Urothelium cell line (cell line): ENCODE measurements around the gene SFSWAP.
A peak's percentile ranks its signal among the peaks of the same experiment; 100 is the strongest.
"Not testable (repeated sequence)": the region's sequence is repeated elsewhere in the genome, so short reads cannot be mapped to it uniquely, and the experiment has no call there.

ENCODE experiments used
- DNase-seq: peaks from one replicate; pipeline ENCODE4 v3.0.0; 2011; ENCODE audit warnings: low spot score, mixed read lengths
- FAIRE-seq: peaks from 2 replicates; lab custom pipeline; 2011; peaks lifted over from hg19 to GRCh38; lab: Jason Lieb, UNC

Gene SFSWAP

GRCh38 chr12:131679186-131679585, 31.7 kb upstream of the SFSWAP start:
- FAIRE-seq, result peak; percentile 42
- not testable (repeated sequence) for DNase-seq

- not testable (repeated sequence) for DNase-seq, FAIRE-seq
Observed at GRCh38 chr12:131679816-131680215, 31.1 kb upstream of the SFSWAP start.

- not testable (repeated sequence) for FAIRE-seq
Observed at GRCh38 chr12:131680392-131681256, 30.3 kb upstream of the SFSWAP start.

GRCh38 chr12:131681257-131681620, 29.7 kb upstream of the SFSWAP start:
- FAIRE-seq, result no peak
- DNase-seq, result no peak

More at GRCh38 chr12:131680392-131681256, 30.3 kb upstream of the SFSWAP start:
- DNase-seq, result not testable (repeated sequence)

DNA sequence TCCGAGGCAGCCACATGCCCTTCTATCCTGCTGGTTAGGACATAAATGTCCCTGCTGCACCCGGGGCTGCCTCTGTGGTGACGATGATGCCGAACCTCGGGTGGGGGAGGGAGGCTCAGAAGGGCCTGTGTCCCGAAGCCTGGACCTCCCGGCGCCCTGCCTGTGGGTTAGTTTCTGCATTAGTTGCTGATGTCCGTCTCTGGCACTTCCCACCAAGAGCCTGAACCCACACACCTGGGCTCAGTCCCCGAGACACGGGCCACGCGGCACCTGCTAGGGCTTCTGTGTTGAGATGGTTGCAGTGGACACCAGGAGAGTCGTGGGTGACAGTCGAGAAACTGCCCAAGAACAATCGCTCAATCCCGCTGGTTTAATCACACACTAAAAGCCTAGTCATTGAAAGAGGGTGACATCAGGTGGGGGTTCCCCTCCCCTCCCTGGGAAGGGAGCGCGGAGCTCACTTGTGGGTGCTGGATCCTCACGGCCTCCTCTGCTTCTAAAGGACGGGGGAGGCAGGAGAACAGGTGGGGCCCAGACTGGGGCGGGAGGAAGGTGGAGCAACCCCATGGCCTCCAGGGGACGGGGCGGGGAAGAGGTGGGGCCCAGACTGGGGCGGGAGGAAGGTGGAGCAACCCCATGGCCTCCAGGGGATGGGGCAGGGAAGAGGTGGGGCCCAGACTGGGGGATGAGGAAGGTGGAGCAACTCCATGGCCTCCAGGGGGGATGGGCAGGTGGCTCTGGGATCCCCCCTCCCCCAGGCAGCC, 29.0 kb upstream of the SFSWAP start:
- FAIRE-seq, DNase-seq: not testable (repeated sequence)

DNA sequence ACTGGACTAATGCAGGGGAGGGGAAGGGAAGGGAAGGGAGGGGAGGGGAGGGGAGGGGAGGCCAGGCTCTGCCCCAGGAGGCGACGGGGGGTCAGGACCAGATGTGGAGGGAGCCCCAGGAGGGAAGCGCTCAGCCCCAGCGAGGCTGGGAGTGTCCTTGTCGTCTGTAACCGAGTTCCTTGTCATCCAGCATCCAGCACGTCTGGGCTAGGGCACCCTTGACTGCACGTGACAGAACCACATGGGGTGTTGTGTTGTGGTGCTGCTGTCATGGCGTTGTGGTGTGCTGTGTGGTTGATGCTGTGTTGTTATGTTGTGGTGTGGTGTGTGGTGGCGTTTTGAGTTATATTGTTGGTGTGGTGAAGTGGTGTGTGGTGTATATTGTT, 28.4 kb upstream of the SFSWAP start:
- DNase-seq (no peak), FAIRE-seq (no peak)

GRCh38 chr12:131683266-131684014, 27.4 kb upstream of the SFSWAP start:
- no peak for DNase-seq
- no peak for FAIRE-seq

DNA sequence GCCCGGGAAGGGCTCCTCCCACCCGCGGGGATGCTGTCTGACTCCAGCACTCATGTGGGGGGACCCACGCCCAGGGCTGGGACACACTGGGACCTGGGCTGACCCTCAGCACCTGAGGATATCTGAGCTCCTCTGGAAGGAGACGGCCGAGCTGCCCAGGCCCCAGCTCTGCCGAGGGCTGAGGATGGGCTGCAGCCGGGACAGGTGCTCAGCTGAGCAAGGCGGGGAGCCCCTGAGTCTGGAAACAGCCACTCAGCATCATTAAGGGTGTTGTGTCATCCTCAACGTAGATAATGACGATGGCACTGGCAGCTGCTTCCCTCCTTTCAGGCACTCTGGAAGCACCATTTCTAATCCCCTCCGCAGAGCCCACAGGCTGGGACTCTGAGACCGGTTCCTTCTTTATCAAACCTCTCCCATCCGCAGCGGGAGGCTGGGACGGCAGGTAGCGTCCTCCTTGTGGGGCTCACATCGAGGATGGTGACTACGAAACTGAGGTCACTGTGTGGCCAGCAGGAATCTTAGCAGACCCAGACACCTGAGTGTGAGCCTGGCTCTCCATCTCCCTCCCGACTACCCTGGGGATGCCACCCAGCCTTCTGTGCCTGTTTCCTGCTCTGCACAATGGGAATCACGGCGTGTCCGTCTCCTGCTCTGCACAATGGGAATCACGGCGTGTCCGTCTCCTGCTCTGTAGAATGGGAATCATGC, 26.7 kb upstream of the SFSWAP start:
- FAIRE-seq, result no peak

GRCh38 chr12:131687346-131688125, 23.4 kb upstream of the SFSWAP start:
- FAIRE-seq, result no peak
- DNase-seq, result no peak

More for the DNA sequence above, 26.7 kb upstream of the SFSWAP start:
- no peak for DNase-seq

- FAIRE-seq (peak; percentile 52), DNase-seq (no peak)
Observed at GRCh38 chr12:131688131-131688844, 22.6 kb upstream of the SFSWAP start.

GRCh38 chr12:131688845-131689154, 22.1 kb upstream of the SFSWAP start:
- no peak for FAIRE-seq

DNA sequence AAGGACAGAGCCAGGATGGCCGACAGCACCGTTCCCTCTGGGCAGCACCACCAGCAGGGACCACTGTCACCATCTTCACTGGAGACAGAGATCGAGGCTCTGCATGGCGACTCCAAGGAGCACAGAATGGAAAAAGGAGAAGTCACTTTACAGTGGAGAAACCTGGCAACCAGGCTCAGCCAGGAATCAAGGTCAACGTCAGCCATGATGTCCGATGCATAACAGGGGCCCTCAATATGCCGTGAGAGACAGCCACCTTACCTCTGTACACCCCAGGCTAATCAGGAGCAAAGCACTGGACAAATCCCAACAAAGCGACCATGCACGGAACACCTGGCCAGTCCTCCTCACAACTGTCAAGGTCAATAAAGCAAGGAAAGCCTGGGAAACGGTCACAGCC, 20.6 kb upstream of the SFSWAP start:
- FAIRE-seq (no peak), DNase-seq (no peak)

More at GRCh38 chr12:131688845-131689154, 22.1 kb upstream of the SFSWAP start:
- no peak for DNase-seq

DNA sequence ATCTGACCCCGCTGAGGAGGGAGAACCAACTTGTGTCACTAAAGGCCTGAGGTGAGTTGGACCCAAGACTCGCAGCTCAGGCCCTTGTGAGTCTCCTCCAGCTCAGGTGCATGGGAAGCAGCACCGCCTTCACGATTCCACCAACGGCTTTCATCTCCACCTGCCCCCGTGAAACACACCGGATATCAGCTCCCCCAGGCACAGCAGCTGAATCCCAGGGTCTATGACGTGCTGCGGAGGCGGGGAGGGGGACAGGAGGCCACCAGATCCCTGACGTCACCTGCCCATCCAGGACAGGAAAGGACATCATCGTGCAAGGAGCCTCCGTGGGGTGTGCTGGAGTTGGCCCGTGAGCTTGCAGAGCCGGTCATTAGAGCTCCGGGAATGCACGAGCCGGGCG, 18.5 kb upstream of the SFSWAP start:
- FAIRE-seq, result no peak
- DNase-seq, result no peak

GRCh38 chr12:131693149-131693548, 17.7 kb upstream of the SFSWAP start:
- no peak for FAIRE-seq
- DNase-seq, result no peak

- FAIRE-seq (no peak), DNase-seq (no peak)
Observed at GRCh38 chr12:131694116-131694838, 16.6 kb upstream of the SFSWAP start.

GRCh38 chr12:131695968-131696367, 14.9 kb upstream of the SFSWAP start:
- no peak for DNase-seq
- FAIRE-seq, result no peak

DNA sequence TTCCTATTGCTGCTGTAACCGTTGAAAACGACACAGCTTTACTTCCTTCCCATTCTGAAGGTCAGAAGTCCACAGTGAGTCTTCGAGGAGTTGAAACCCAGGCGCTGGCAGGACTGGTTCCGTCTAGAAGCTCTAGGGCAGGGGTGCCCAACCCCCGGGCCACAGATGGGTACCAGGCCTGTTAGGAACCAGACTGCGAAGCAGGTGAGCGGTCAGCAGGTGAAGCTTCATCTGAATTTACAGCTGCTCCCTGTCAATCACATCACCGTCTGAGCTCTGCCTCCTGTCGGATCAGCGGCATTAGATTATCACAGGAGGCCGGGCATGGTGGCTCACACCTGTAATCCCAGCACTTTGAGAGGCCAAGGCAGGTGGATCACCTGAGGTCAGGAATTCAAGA, 12.6 kb upstream of the SFSWAP start:
- FAIRE-seq (no peak), DNase-seq (no peak)

DNA sequence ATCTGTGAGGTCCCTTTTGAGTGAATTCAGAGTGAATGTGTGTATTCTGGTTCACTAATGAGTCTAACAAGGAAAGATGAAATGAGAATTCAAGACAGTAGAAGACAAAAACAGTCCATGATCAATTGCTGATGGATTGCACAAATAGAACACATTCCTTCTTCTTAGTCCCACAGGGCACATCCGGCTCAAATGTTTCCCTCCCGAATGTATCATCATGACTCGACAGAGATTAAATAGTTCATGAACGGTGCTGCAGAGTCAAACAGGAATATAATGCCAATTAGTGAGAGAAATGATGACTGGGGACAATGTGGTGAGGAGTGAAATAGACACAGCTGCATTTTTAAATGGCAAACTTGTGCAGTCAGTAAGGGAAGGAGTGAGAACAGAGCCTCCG, 11.5 kb upstream of the SFSWAP start:
- no peak for DNase-seq
- no peak for FAIRE-seq

- no peak for DNase-seq
- no peak for FAIRE-seq
Observed at GRCh38 chr12:131700271-131700670, 10.6 kb upstream of the SFSWAP start.
